ENCODE measurements around the gene MSANTD1.

The MSANTD1 gene

DNA sequence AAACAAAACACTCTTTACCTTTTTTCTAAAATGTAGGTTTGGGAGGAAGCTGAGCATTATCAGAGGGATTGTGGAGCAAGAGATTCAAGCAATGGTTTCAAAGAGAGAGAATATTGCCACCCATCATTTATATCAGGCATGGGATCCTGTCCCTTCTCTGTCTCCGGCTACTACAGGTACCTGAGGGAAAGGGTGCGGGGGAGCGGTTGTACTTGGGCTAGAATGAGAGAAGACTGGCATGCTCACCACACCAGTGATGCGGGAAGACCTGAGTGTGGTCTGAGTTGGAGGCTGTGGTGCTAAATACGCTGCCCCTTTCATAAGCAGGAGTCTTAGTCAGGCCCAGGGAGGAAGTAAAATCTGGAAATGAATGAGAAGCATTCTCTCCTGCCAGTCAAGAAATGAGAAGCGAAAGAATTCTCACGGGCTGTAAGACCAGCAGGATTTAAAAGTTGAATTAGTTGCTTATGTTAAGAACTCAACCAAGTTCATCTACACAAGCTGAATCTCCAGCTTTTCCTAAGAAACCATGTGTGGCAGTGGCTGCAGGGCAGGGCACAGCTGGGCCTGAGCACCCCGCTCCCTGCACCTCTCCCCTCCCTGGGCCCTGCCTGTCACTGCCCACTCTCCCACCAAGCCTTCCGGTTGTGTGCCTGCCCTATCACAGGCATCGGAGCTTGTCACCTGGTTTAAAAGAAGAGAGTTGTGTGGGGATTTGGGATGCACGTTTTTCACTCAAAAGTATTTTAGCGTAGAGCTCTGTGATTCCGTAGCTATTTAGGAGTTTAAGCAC is 24.8 kb upstream of the MSANTD1 start:
- Histone ChIP-seq H3K4me1 (ENCODE audit: low read length) (peaks cover 34% of the 10 kb centered on the region), H3K27ac (ENCODE audit: low read length) (peak overlapping the region; percentile 80), H3K9me3 (ENCODE audit: insufficient read depth, low read length) (no peaks in the 10 kb centered on the region), H3K79me2 (ENCODE audit: low read length) (no peaks in the 10 kb centered on the region), H2AFZ (ENCODE audit: low read depth, low read length) (no peak overlapping the region), H3K9ac (ENCODE audit: low read length) (peak overlapping the region; percentile 28; the same call in 1 of the 2 replicates), H3K27me3 (ENCODE audit: low read depth, low read length) (no peaks in the 10 kb centered on the region), H3K36me3 (replicated peaks; ENCODE audit: low read depth, low read length) (peaks cover 75% of the 10 kb centered on the region), H4K20me1 (ENCODE audit: insufficient read depth, low read length) (peaks cover 17% of the 10 kb centered on the region), H3K4me3 (ENCODE audit: low read length) (peak overlapping the region; percentile 23; the same call in 1 of the 2 replicates), H3K4me2 (ENCODE audit: low read length) (peak overlapping the region; percentile 54)
- no peak for TF ChIP-seq EZH2phosphoT487 (IDR thresholded peaks at IDR 0.05; ENCODE audit: low read depth)
- TF ChIP-seq, protein P1, sequence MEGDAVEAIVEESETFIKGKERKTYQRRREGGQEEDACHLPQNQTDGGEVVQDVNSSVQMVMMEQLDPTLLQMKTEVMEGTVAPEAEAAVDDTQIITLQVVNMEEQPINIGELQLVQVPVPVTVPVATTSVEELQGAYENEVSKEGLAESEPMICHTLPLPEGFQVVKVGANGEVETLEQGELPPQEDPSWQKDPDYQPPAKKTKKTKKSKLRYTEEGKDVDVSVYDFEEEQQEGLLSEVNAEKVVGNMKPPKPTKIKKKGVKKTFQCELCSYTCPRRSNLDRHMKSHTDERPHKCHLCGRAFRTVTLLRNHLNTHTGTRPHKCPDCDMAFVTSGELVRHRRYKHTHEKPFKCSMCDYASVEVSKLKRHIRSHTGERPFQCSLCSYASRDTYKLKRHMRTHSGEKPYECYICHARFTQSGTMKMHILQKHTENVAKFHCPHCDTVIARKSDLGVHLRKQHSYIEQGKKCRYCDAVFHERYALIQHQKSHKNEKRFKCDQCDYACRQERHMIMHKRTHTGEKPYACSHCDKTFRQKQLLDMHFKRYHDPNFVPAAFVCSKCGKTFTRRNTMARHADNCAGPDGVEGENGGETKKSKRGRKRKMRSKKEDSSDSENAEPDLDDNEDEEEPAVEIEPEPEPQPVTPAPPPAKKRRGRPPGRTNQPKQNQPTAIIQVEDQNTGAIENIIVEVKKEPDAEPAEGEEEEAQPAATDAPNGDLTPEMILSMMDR (IDR thresholded peaks at IDR 0.05; ENCODE audit: low read depth, low read length), result no peak

DNA sequence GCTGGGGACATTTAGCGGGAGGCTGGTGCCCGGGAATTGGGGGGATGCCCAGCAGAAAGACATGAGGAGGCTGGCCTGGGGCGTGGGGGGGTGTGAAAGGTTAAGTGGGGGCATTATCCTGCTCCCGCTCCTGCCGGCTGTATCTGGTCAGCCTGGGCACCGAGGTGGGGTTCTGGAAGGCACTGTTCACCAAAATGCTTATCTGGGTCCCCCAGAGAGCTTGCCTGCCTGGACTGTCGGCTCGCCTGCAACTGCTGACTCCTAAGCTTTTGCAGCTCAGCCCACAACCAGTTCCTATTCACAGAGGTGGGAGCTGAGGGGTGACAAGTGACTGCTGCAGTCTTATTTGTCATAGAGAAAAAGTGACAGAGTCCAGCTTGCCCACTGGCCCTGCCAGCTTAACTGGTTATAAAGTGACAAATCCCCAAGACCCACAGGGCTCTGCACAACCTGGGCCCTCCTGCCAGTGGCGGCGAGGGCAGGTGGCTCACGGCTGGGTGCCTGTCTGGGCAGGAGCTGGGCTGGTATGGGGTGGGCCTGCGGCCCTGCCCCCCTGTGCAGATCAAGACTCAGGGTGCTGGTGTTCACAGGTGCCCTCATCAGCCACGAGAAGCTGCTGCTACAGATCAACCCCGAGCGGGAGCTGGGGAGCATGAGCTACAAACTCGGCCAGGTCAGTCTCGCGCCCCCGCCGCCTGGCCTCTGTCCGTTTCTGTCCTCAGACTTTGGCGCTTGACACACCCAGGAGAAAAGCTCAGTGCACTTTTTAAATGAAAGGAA is 23.7 kb upstream of the MSANTD1 start:
- H3K4me1 ChIP-seq (ENCODE audit: low read length), result peaks cover 34% of the 10 kb centered on the region
- H2AFZ ChIP-seq (ENCODE audit: low read depth, low read length), result no peak overlapping the region
- no peak overlapping the region for H3K4me2 ChIP-seq (ENCODE audit: low read length)
- peaks cover 75% of the 10 kb centered on the region for H3K36me3 ChIP-seq (replicated peaks; ENCODE audit: low read depth, low read length)
- no peaks in the 10 kb centered on the region for H3K9me3 ChIP-seq (ENCODE audit: insufficient read depth, low read length)
- H3K27ac ChIP-seq (ENCODE audit: low read length), result no peak overlapping the region
- no peaks in the 10 kb centered on the region for H3K27me3 ChIP-seq (ENCODE audit: low read depth, low read length)
- no peak overlapping the region for H3K4me3 ChIP-seq (ENCODE audit: low read length)
- TF ChIP-seq, protein P1 (IDR thresholded peaks at IDR 0.05; ENCODE audit: low read depth, low read length), result no peak
- peaks cover 17% of the 10 kb centered on the region for H4K20me1 ChIP-seq (ENCODE audit: insufficient read depth, low read length)
- no peak overlapping the region for H3K9ac ChIP-seq (ENCODE audit: low read length)
- no peaks in the 10 kb centered on the region for H3K79me2 ChIP-seq (ENCODE audit: low read length)

DNA sequence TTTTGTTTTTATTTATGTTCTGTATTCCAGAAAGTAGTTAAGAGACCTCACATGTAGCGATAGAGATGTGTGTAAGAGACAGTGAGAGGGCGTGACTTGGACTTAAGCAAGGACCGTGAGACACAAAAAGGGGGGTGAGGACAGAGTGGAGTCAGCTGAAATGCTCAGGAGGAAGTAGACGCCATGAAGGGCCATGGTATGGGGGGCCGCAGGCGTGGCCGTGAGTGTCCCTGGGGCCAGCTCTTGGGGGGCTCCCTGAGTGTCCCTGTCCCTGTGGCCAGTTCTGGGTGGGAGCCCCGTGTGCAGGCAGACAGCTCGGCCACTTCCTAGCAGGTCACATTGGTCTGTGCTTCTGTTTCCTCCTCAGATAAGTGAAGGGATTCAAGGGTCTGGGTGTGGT is 23.0 kb upstream of the MSANTD1 start:
- Histone ChIP-seq H3K9me3 (ENCODE audit: insufficient read depth, low read length) (no peaks in the 10 kb centered on the region), H3K27ac (ENCODE audit: low read length) (no peak overlapping the region), H3K9ac (ENCODE audit: low read length) (no peak overlapping the region), H2AFZ (ENCODE audit: low read depth, low read length) (no peak overlapping the region), H3K79me2 (ENCODE audit: low read length) (no peaks in the 10 kb centered on the region), H3K4me1 (ENCODE audit: low read length) (peaks cover 34% of the 10 kb centered on the region), H3K4me3 (ENCODE audit: low read length) (no peak overlapping the region), H3K36me3 (replicated peaks; ENCODE audit: low read depth, low read length) (peaks cover 76% of the 10 kb centered on the region), H3K27me3 (ENCODE audit: low read depth, low read length) (no peaks in the 10 kb centered on the region), H4K20me1 (ENCODE audit: insufficient read depth, low read length) (peaks cover 17% of the 10 kb centered on the region), H3K4me2 (ENCODE audit: low read length) (no peak overlapping the region)
- no peak for TF ChIP-seq EZH2phosphoT487 (IDR thresholded peaks at IDR 0.05; ENCODE audit: low read depth)
- TF ChIP-seq, protein P1 (IDR thresholded peaks at IDR 0.05; ENCODE audit: low read depth, low read length), result no peak

DNA sequence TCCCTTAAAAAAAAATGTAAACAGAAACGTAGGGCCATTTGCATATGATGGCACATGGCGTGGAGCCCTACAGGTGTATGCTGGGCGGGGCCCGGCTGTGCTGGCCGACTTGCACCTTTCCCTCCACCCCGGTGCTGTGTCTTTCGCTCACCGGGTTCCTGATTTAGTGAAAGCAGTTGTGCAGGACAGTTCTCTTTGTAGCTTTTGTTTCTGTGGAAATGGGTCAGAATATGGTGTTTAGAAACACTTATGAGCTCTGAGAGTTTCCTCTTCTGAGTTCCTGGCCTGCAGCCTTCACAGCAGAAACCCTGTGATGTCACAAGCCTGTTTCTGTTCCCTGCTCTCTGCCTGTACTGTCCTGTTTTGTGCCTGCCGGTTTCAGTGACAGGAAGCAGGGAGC is 22.5 kb upstream of the MSANTD1 start:
- H3K9ac ChIP-seq (ENCODE audit: low read length), result no peak overlapping the region
- no peak for TF ChIP-seq EZH2phosphoT487 (IDR thresholded peaks at IDR 0.05; ENCODE audit: low read depth)
- TF ChIP-seq, protein P1 (IDR thresholded peaks at IDR 0.05; ENCODE audit: low read depth, low read length), result no peak
- H3K27ac ChIP-seq (ENCODE audit: low read length), result no peak overlapping the region
- H3K4me1 ChIP-seq (ENCODE audit: low read length), result peaks cover 34% of the 10 kb centered on the region
- H3K36me3 ChIP-seq (replicated peaks; ENCODE audit: low read depth, low read length), result peaks cover 80% of the 10 kb centered on the region
- no peaks in the 10 kb centered on the region for H3K27me3 ChIP-seq (ENCODE audit: low read depth, low read length)
- H3K79me2 ChIP-seq (ENCODE audit: low read length), result no peaks in the 10 kb centered on the region
- H3K4me3 ChIP-seq (ENCODE audit: low read length), result no peak overlapping the region
- no peak overlapping the region for H3K4me2 ChIP-seq (ENCODE audit: low read length)
- no peak overlapping the region for H2AFZ ChIP-seq (ENCODE audit: low read depth, low read length)
- H4K20me1 ChIP-seq (ENCODE audit: insufficient read depth, low read length), result peaks cover 17% of the 10 kb centered on the region
- H3K9me3 ChIP-seq (ENCODE audit: insufficient read depth, low read length), result no peaks in the 10 kb centered on the region
